GM12878 (cell line): Measurements from ENCODE around the gene RETN. TPM values are rescaled to one million over a fixed set of nuclear protein-coding genes. Genes with fewer than 3 reads are reported as not detected.
A peak's percentile ranks its signal among the peaks of the same experiment; 100 is the strongest.

Experiments
- ATAC-seq: fragments of 200-7000 bp; cut with Tn5 transposase; 3 replicates; pipeline ENCODE4 v1.9.1; 2020; ENCODE audit warnings: mild to moderate bottlenecking, moderate library complexity
- BruUV-seq: library from RNA; stranded (reverse); fragments of 400-500 nt; replicated peaks from 2 replicates; lab custom pipeline; 2021; lab: Mats Ljungman, UMichigan
- CTCF ChIA-PET: fragments of 300-600 bp; sonication (Branson Sonifier 250); formaldehyde crosslinking; extraction: SDS; loops from one replicate; lab custom pipeline; 2021; ENCODE audit warnings: inconsistent platforms; lab: Yijun Ruan, JAX
- POLR2A ChIA-PET: fragments of 350-600 bp; formaldehyde crosslinking; extraction: SDS; loops from one replicate; lab custom pipeline; 2021; ENCODE audit warnings: inconsistent platforms; lab: Charles Lee
- RAD21 ChIA-PET: fragments of 300-600 bp; sonication (Branson Sonifier 250); formaldehyde crosslinking; loops from one replicate; lab custom pipeline; 2023; ENCODE audit warnings: antibody characterized with exemption; ENCODE audit not compliant: unreplicated experiment; lab: Charles Lee
- SMC1A ChIA-PET: fragments of 300-600 bp; sonication (Branson Sonifier 250); formaldehyde crosslinking; loops from one replicate; lab custom pipeline; 2023; ENCODE audit not compliant: unreplicated experiment, uncharacterized antibody; lab: Charles Lee
- DNase-seq: peaks from one replicate; pipeline ENCODE4 v3.0.0-alpha.2; 2011; ENCODE audit warnings: low read depth, low spot score
- FAIRE-seq: peaks from 3 replicates; lab custom pipeline; 2011; peaks lifted over from hg19 to GRCh38; lab: Jason Lieb, UNC
- H2AFZ ChIP-seq: 2 replicates; pipeline ENCODE4 v1.6.0; 2011; ENCODE audit warnings: low read depth, low read length, control low read depth; ENCODE audit not compliant: control insufficient read depth
- H3K27ac ChIP-seq: 2 replicates; pipeline ENCODE4 v1.5.1; 2011; ENCODE audit warnings: control low read depth; ENCODE audit not compliant: control insufficient read depth, insufficient read depth
- H3K27me3 ChIP-seq, 2 experiments: replicated peaks in 1 of 2; 2 replicates each; pipeline versions ENCODE4 v1.6.0 to v1.6.1; 2011; ENCODE audit warnings: low read length in 1 of 2; ENCODE audit not compliant: control insufficient read depth in 2 of 2, insufficient read depth in 2 of 2
- H3K36me3 ChIP-seq, 2 experiments: 2 replicates each; pipeline ENCODE4 v1.5.1; 2011; ENCODE audit warnings: low read length in 1 of 2; ENCODE audit not compliant: control insufficient read depth in 2 of 2, insufficient read depth in 2 of 2
- H3K4me1 ChIP-seq: 2 replicates; pipeline ENCODE4 v1.6.1; 2011; ENCODE audit warnings: mild to moderate bottlenecking, low read length, moderate library complexity, mixed read lengths; ENCODE audit not compliant: control insufficient read depth, insufficient read depth
- H3K4me2 ChIP-seq: 2 replicates; pipeline ENCODE4 v1.6.0; 2011; ENCODE audit warnings: control low read depth; ENCODE audit not compliant: control insufficient read depth, insufficient read depth
- H3K4me3 ChIP-seq: fragments of 200-600 bp; sonication (generic); 2 replicates; pipeline ENCODE4 v1.5.1; 2016
- H3K79me2 ChIP-seq: 2 replicates; pipeline ENCODE4 v1.6.0; 2011; ENCODE audit warnings: low read length; ENCODE audit not compliant: control insufficient read depth, insufficient read depth
- H3K9ac ChIP-seq: 2 replicates; pipeline ENCODE4 v1.8.0; 2011; ENCODE audit warnings: low read length, control low read depth, mixed read lengths; ENCODE audit not compliant: control insufficient read depth, insufficient read depth
- H3K9me3 ChIP-seq: replicated peaks from 3 replicates; pipeline ENCODE4 v1.5.1; 2011; ENCODE audit warnings: mild to moderate bottlenecking, low read length; ENCODE audit not compliant: control insufficient read depth, insufficient read depth
- H4K20me1 ChIP-seq: 2 replicates; pipeline ENCODE4 v1.6.0; 2011; ENCODE audit not compliant: control insufficient read depth, insufficient read depth
- BACH1 ChIP-seq: fragments of 450-650 bp; IDR thresholded peaks from 2 replicates; pipeline ENCODE4 v1.6.1; 2017; ENCODE audit warnings: mild to moderate bottlenecking, borderline replicate concordance
- CHD4 ChIP-seq: fragments of 200-600 bp; sonication (generic); IDR thresholded peaks from 2 replicates; pipeline ENCODE4 v1.6.1; 2016; ENCODE audit warnings: mild to moderate bottlenecking
- HCFC1 ChIP-seq: fragments of 150-350 bp; IDR thresholded peaks from 2 replicates; pipeline ENCODE4 v1.6.1; 2014; ENCODE audit warnings: low read length
- IRF5 ChIP-seq: fragments of 450-650 bp; IDR thresholded peaks from 2 replicates; pipeline ENCODE4 v1.6.1; 2017; ENCODE audit warnings: borderline replicate concordance
- MEF2A ChIP-seq: IDR thresholded peaks from 2 replicates; pipeline ENCODE4 v1.6.1; 2011; ENCODE audit warnings: low read depth, mild to moderate bottlenecking, low read length, moderate library complexity; ENCODE audit not compliant: insufficient read depth
- NFXL1 ChIP-seq: fragments of 450-650 bp; IDR thresholded peaks from 2 replicates; pipeline ENCODE4 v1.6.1; 2017; ENCODE audit warnings: antibody characterized with exemption, mild to moderate bottlenecking, borderline replicate concordance
- SIN3A ChIP-seq: IDR thresholded peaks from 2 replicates; pipeline ENCODE4 v1.6.1; 2012; ENCODE audit warnings: low read depth, low read length, improper control_type of control experiment
- SREBF1 ChIP-seq: IDR thresholded peaks from 2 replicates; pipeline ENCODE4 v1.6.1; 2012; ENCODE audit warnings: mild to moderate bottlenecking, low read length
- whole genome bisulfite sequencing: methylation state at CpG from one replicate; pipeline ENCODE4 v1.1.6; 2016; ENCODE audit warnings: low lambda C conversion rate; ENCODE audit not compliant: insufficient replicate concordance, insufficient coverage; ENCODE audit errors: missing lambda C conversion rate; 5-methylcytosine and 5-hydroxymethylcytosine counted together
- in situ Hi-C: fragments of 300-500 bp; cut with MboI; formaldehyde crosslinking; loops from 9 replicates; pipeline ENCODE4 v1.14.3; 2018; ENCODE audit warnings: mixed read lengths
- intact Hi-C: fragments of 100-400 bp; cut with micrococcal nuclease; formaldehyde crosslinking; loops from one replicate; pipeline ENCODE4 v1.14.2; 2022; ENCODE audit not compliant: unreplicated experiment
- polyA plus RNA-seq, 11 experiments: library from polyadenylated mRNA; depleted of rRNA in 4 of 11; unstranded in 6 of 11; stranded (reverse) in 5 of 11; fragments of >200 nt; fragmentation: Nextera tagmentation in 4 of 11; fragmentation: Illumina TruSeq in 1 of 11; extraction: Ambion mirVana in 4 of 11; extraction: Trizol in 1 of 11; gene quantifications; 1 replicate in 1 of 11; 2 replicates in 10 of 11; pipeline versions ENCODE4 v1.2.1 to v1.2.3, GENCODE V29; 2011 to 2016; ENCODE audit warnings: inconsistent platforms in 2 of 11, missing spikeins in 2 of 11, low read depth in 1 of 11
- total RNA-seq, 4 experiments: library from RNA; depleted of rRNA in 3 of 4; stranded (reverse); fragments of >200 nt in 3 of 4; fragmentation: Illumina TruSeq in 1 of 4; extraction: Trizol in 1 of 4; gene quantifications; 2 replicates each; pipeline versions ENCODE4 v1.2.1 to v1.2.3, GENCODE V29; 2013 to 2021
- TF ChIP-seq, protein P1 (sequence below): fragments of 450-650 bp; formaldehyde crosslinking; IDR thresholded peaks from 2 replicates; pipeline ENCODE4 v1.5.0; 2022; ENCODE audit warnings: mild to moderate bottlenecking, missing genetic modification characterization
- TF ChIP-seq, protein P2 (sequence below): fragments of 450-650 bp; IDR thresholded peaks from 2 replicates; pipeline ENCODE4 v1.6.1; 2017; ENCODE audit warnings: mild to moderate bottlenecking, moderate library complexity

The RETN gene
- total and polyA plus RNA-seq, 10 of the 15 experiments (the other 5 are each of a cell fraction or from before 2014, with no cell fraction given), result 0.26 TPM; not detected in 9

GRCh38 chr19:7701049-7701653 is 32.3 kb downstream of the RETN start (continued):
- TF ChIP-seq, protein P1, sequence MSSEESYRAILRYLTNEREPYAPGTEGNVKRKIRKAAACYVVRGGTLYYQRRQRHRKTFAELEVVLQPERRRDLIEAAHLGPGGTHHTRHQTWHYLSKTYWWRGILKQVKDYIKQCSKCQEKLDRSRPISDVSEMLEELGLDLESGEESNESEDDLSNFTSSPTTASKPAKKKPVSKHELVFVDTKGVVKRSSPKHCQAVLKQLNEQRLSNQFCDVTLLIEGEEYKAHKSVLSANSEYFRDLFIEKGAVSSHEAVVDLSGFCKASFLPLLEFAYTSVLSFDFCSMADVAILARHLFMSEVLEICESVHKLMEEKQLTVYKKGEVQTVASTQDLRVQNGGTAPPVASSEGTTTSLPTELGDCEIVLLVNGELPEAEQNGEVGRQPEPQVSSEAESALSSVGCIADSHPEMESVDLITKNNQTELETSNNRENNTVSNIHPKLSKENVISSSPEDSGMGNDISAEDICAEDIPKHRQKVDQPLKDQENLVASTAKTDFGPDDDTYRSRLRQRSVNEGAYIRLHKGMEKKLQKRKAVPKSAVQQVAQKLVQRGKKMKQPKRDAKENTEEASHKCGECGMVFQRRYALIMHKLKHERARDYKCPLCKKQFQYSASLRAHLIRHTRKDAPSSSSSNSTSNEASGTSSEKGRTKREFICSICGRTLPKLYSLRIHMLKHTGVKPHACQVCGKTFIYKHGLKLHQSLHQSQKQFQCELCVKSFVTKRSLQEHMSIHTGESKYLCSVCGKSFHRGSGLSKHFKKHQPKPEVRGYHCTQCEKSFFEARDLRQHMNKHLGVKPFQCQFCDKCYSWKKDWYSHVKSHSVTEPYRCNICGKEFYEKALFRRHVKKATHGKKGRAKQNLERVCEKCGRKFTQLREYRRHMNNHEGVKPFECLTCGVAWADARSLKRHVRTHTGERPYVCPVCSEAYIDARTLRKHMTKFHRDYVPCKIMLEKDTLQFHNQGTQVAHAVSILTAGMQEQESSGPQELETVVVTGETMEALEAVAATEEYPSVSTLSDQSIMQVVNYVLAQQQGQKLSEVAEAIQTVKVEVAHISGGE, result 0 out of 2 replicates have a peak, but pooled peaks have one; percentile 8
- TF ChIP-seq BACH1, result no peak
- no peak for TF ChIP-seq HCFC1
- peak; percentile 99 for TF ChIP-seq CHD4

- peak; percentile 99 for DNase-seq
- Histone ChIP-seq H3K27ac (peak within 1 kb of the TSS; percentile 94), H3K4me3 (peak within 1 kb of the TSS; percentile 100), H3K4me1 (peaks cover 59% of the 10 kb centered on the region), H3K36me3 (peaks cover 3 to 8% of the 10 kb centered on the region in 2 experiments; a peak in 3 of 4 replicates), H3K4me2 (peak within 1 kb of the TSS; percentile 97), H3K9ac (peak within 1 kb of the TSS; percentile 81), H3K9me3 (no peaks in the 10 kb centered on the region; the same call in 2 of the 3 replicates), H4K20me1 (no peaks in the 10 kb centered on the region), H3K27me3 (no peaks in the 10 kb centered on the region), H2AFZ (peak within 1 kb of the TSS; percentile 49; the same call in 1 of the 2 replicates), H3K79me2 (peaks cover 47% of the 10 kb centered on the region)
- ChIA-PET RAD21 (interaction anchor here (0.5 to 2.5 kb wide), 10 partner anchors 10 to 357 kb away, joined by 3 to 11 read pairs (median 4); partner anchors contain the start of gene TRAPPC5), SMC1A (interaction anchor here (1.0 to 5.5 kb wide), 2 partner anchors 21 to 98 kb away, joined by 3 to 26 read pairs; partner anchors contain the start of gene TRAPPC5), POLR2A (interaction anchor here (0.9 to 1.4 kb wide), 4 partner anchors 17 to 368 kb away, joined by 3 to 5 read pairs (median 4); no protein-coding TSS in a partner anchor), CTCF (interaction anchor here (0.5 to 2.2 kb wide), 4 partner anchors 10 to 168 kb away, joined by 3 to 15 read pairs (median 3); partner anchors contain the start of gene TRAPPC5)
- peak; percentile 67 for ATAC-seq
- FAIRE-seq, result peak; percentile 86
- intact Hi-C loops, result loop anchor here (1.0 to 10.0 kb wide), 4 partner anchors 41 to 493 kb away; no protein-coding TSS in a partner anchor
- no TSS peak for BruUV-seq
- in situ Hi-C loops, result loop anchor here (10.0 kb wide), 2 partner anchors 517 to 1177 kb away; no protein-coding TSS in a partner anchor
- WGBS, result under 1% methylated on average over 17 of the region's 20 CpGs
- TF ChIP-seq IRF5 (no peak), SIN3A (no peak; the same call in 1 of the 2 replicates), NFXL1 (no peak), SREBF1 (no peak), MEF2A (peak; percentile 92)
- TF ChIP-seq, protein P2, sequence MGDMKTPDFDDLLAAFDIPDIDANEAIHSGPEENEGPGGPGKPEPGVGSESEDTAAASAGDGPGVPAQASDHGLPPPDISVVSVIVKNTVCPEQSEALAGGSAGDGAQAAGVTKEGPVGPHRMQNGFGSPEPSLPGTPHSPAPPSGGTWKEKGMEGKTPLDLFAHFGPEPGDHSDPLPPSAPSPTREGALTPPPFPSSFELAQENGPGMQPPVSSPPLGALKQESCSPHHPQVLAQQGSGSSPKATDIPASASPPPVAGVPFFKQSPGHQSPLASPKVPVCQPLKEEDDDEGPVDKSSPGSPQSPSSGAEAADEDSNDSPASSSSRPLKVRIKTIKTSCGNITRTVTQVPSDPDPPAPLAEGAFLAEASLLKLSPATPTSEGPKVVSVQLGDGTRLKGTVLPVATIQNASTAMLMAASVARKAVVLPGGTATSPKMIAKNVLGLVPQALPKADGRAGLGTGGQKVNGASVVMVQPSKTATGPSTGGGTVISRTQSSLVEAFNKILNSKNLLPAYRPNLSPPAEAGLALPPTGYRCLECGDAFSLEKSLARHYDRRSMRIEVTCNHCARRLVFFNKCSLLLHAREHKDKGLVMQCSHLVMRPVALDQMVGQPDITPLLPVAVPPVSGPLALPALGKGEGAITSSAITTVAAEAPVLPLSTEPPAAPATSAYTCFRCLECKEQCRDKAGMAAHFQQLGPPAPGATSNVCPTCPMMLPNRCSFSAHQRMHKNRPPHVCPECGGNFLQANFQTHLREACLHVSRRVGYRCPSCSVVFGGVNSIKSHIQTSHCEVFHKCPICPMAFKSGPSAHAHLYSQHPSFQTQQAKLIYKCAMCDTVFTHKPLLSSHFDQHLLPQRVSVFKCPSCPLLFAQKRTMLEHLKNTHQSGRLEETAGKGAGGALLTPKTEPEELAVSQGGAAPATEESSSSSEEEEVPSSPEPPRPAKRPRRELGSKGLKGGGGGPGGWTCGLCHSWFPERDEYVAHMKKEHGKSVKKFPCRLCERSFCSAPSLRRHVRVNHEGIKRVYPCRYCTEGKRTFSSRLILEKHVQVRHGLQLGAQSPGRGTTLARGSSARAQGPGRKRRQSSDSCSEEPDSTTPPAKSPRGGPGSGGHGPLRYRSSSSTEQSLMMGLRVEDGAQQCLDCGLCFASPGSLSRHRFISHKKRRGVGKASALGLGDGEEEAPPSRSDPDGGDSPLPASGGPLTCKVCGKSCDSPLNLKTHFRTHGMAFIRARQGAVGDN, result peak; percentile 79
Measured at GRCh38 chr19:7701654-7702457, 33.0 kb downstream of the RETN start, which contains the start of gene FCER2. Gene FCER2, minus strand, starts transcription at chr19:7702131. Its CDS starts 2,371 bp downstream, at chr19:7699760.
